SU-DHL-6 (cell line): Measurements from ENCODE around the gene KSR1.

Experiments
- CTCF ChIP-seq: fragments of 200-600 bp; sonication (generic); IDR thresholded peaks from one replicate; pipeline ENCODE4 v1.5.1; 2017; ENCODE audit warnings: antibody characterized with exemption, mild to moderate bottlenecking, low read length, moderate library complexity; ENCODE audit not compliant: insufficient read depth, poor library complexity, severe bottlenecking
- EZH2phosphoT487 ChIP-seq: fragments of 200-600 bp; sonication (generic), shearing (Covaris generic); conservative IDR thresholded peaks from 2 replicates; pipeline ENCODE4 v1.6.1; 2018; ENCODE audit warnings: mild to moderate bottlenecking, antibody characterized with exemption, low read length, moderate library complexity, mixed read lengths

- TF ChIP-seq EZH2phosphoT487 (no peak), CTCF (no peak)
Measured at GRCh38 chr17:27469256-27469655, 13.0 kb downstream of the KSR1 start.
